H1 (cell line): ENCODE measurements around the gene BRSK2. TPM values are rescaled to one million over a fixed set of nuclear protein-coding genes. Genes with fewer than 3 reads are reported as not detected.

Experiments
- CTCF ChIA-PET: fragments of 300-600 bp; sonication (Branson Sonifier 250); formaldehyde crosslinking; loops from one replicate; lab custom pipeline; 2021; ENCODE audit not compliant: partially characterized antibody; lab: Charles Lee
- POLR2A ChIA-PET: fragments of 300-600 bp; sonication (Branson Sonifier 250); formaldehyde crosslinking; loops from one replicate; lab custom pipeline; 2021; ENCODE audit warnings: inconsistent platforms; ENCODE audit not compliant: partially characterized antibody; lab: Charles Lee
- DNase-seq, 2 experiments: peaks; one replicate each; pipeline versions ENCODE4 v3.0.0 to v3.0.0-alpha.2; 2010 to 2022; ENCODE audit warnings: low spot score in 2 of 2, low read depth in 1 of 2, mixed read lengths in 1 of 2
- FAIRE-seq: peaks from 2 replicates; lab custom pipeline; 2011; peaks lifted over from hg19 to GRCh38; lab: Jason Lieb, UNC
- H2AFZ ChIP-seq: 2 replicates; pipeline ENCODE4 v1.8.1; 2012; ENCODE audit warnings: low read length, inconsistent platforms
- H2AK5ac ChIP-seq: 2 replicates; pipeline ENCODE4 v1.6.1; 2013; ENCODE audit warnings: low read depth, low read length
- H2BK120ac ChIP-seq: replicated peaks from 2 replicates; pipeline ENCODE3; 2013; ENCODE audit warnings: low read depth, low read length, inconsistent platforms
- H2BK12ac ChIP-seq: 2 replicates; pipeline ENCODE4 v1.6.1; 2013; ENCODE audit warnings: low read depth, low read length
- H2BK15ac ChIP-seq: 2 replicates; pipeline ENCODE4 v1.6.1; 2013; ENCODE audit warnings: low read length
- H2BK20ac ChIP-seq: 2 replicates; pipeline ENCODE4 v1.6.1; 2013; ENCODE audit warnings: low read length
- H2BK5ac ChIP-seq: 2 replicates; pipeline ENCODE4 v1.6.1; 2013; ENCODE audit warnings: low read depth, low read length
- H3K14ac ChIP-seq: 2 replicates; pipeline ENCODE4 v1.6.1; 2013; ENCODE audit warnings: inconsistent platforms; ENCODE audit not compliant: insufficient read length
- H3K18ac ChIP-seq: 2 replicates; pipeline ENCODE4 v1.6.1; 2013; ENCODE audit warnings: low read length; ENCODE audit errors: extremely low read depth
- H3K23ac ChIP-seq: 2 replicates; pipeline ENCODE4 v1.6.1; 2013; ENCODE audit warnings: inconsistent platforms; ENCODE audit not compliant: insufficient read length
- H3K23me2 ChIP-seq: 2 replicates; pipeline ENCODE4 v1.6.1; 2013; ENCODE audit warnings: low read depth, low read length
- H3K27ac ChIP-seq: 2 replicates; pipeline ENCODE4 v1.6.1; 2011; ENCODE audit warnings: low read depth, low read length, inconsistent platforms
- H3K27me3 ChIP-seq, 4 experiments: replicated peaks in 1 of 4; 1 replicate in 1 of 4; 2 replicates in 3 of 4; pipeline versions ENCODE4 v1.6.1 to v1.8.1; 2011 to 2013; ENCODE audit warnings: low read length in 3 of 4, mild to moderate bottlenecking in 3 of 4, inconsistent platforms in 2 of 4, mixed read lengths in 2 of 4, moderate library complexity in 1 of 4; ENCODE audit not compliant: control insufficient read depth in 3 of 4, insufficient read depth in 3 of 4; ENCODE audit errors: extremely low read depth in 1 of 4
- H3K36me3 ChIP-seq, 4 experiments: 2 replicates each; pipeline versions ENCODE4 v1.6.1 to v1.8.1; 2011 to 2013; ENCODE audit warnings: mild to moderate bottlenecking in 4 of 4, low read length in 3 of 4, moderate library complexity in 2 of 4, control low read depth in 1 of 4, inconsistent platforms in 1 of 4; ENCODE audit not compliant: insufficient read depth in 4 of 4, control insufficient read depth in 2 of 4
- H3K4ac ChIP-seq: replicated peaks from 2 replicates; pipeline ENCODE3; 2013; ENCODE audit warnings: low read length, low read depth, mixed read lengths, inconsistent platforms; ENCODE audit not compliant: insufficient read length
- H3K4me1 ChIP-seq, 4 experiments: replicated peaks in 1 of 4; 1 replicate in 1 of 4; 2 replicates in 3 of 4; pipeline versions ENCODE4 v1.6.1 to v1.8.1; 2011 to 2013; ENCODE audit warnings: low read length in 3 of 4, inconsistent platforms in 2 of 4, mixed read lengths in 1 of 4; ENCODE audit not compliant: insufficient read depth in 4 of 4, control insufficient read depth in 3 of 4
- H3K4me2 ChIP-seq, 2 experiments: 2 replicates each; pipeline versions ENCODE4 v1.6.1 to v1.8.1; 2011 to 2013; ENCODE audit warnings: low read depth in 2 of 2, low read length in 2 of 2, control low read depth in 1 of 2, inconsistent platforms in 1 of 2, mild to moderate bottlenecking in 1 of 2; ENCODE audit not compliant: insufficient read depth in 1 of 2
- H3K4me3 ChIP-seq, 4 experiments: fragments of 200-600, 300-600 bp in 1 of 4; sonication (generic), shearing (Covaris generic), sonication (Bioruptor Twin) in 1 of 4; 2 replicates each; pipeline versions ENCODE4 v1.5.1 to v1.8.1; 2011 to 2016; ENCODE audit warnings: low read length in 4 of 4, low read depth in 3 of 4, control low read depth in 2 of 4, inconsistent platforms in 2 of 4, mild to moderate bottlenecking in 2 of 4, mixed read lengths in 1 of 4, moderate library complexity in 1 of 4; ENCODE audit not compliant: insufficient read depth in 2 of 4; ENCODE audit errors: extremely low read depth in 1 of 4
- H3K56ac ChIP-seq: replicated peaks from 2 replicates; pipeline ENCODE3; 2013; ENCODE audit warnings: low read depth, mild to moderate bottlenecking, mixed read lengths, low read length, inconsistent platforms; ENCODE audit not compliant: insufficient read length
- H3K79me1 ChIP-seq: 2 replicates; pipeline ENCODE4 v1.6.1; 2013; ENCODE audit warnings: low read depth, low read length, control low read depth
- H3K79me2 ChIP-seq, 2 experiments: 2 replicates each; pipeline versions ENCODE4 v1.6.1 to v1.8.1; 2012 to 2013; ENCODE audit warnings: low read length in 2 of 2, mild to moderate bottlenecking in 2 of 2, inconsistent platforms in 1 of 2; ENCODE audit not compliant: insufficient read depth in 2 of 2, control insufficient read depth in 1 of 2
- H3K9ac ChIP-seq, 4 experiments: replicated peaks in 1 of 4; 1 replicate in 1 of 4; 2 replicates in 3 of 4; pipeline versions ENCODE4 v1.6.1 to v1.8.1; 2011 to 2013; ENCODE audit warnings: low read depth in 3 of 4, low read length in 3 of 4, control low read depth in 2 of 4, mild to moderate bottlenecking in 2 of 4, moderate library complexity in 2 of 4, inconsistent platforms in 1 of 4; ENCODE audit errors: extremely low read depth in 1 of 4
- H3K9me3 ChIP-seq, 2 experiments: 2 replicates each; pipeline versions ENCODE4 v1.6.1 to v1.8.1; 2012 to 2013; ENCODE audit warnings: mild to moderate bottlenecking in 2 of 2, moderate library complexity in 2 of 2, control low read depth in 1 of 2, inconsistent platforms in 1 of 2, low read depth in 1 of 2, low read length in 1 of 2, mixed read lengths in 1 of 2; ENCODE audit not compliant: insufficient read depth in 2 of 2
- H4K20me1 ChIP-seq, 2 experiments: replicated peaks in 1 of 2; 2 replicates each; pipeline versions ENCODE3 to v1.8.1; 2011 to 2013; ENCODE audit warnings: inconsistent platforms in 2 of 2, low read length in 2 of 2, mild to moderate bottlenecking in 1 of 2; ENCODE audit not compliant: insufficient read depth in 2 of 2, control insufficient read depth in 1 of 2
- H4K5ac ChIP-seq: 2 replicates; pipeline ENCODE4 v1.6.1; 2013; ENCODE audit warnings: low read length, low read depth, mixed read lengths, inconsistent platforms; ENCODE audit not compliant: insufficient read length
- H4K8ac ChIP-seq: 2 replicates; pipeline ENCODE4 v1.8.0; 2013; ENCODE audit warnings: mild to moderate bottlenecking, moderate library complexity, low read length, inconsistent platforms; ENCODE audit not compliant: insufficient read depth; ENCODE audit errors: extremely low read depth
- H4K91ac ChIP-seq: replicated peaks from 2 replicates; pipeline ENCODE3; 2013; ENCODE audit warnings: low read length, mixed read lengths, inconsistent platforms; ENCODE audit not compliant: insufficient read length
- KDM4A ChIP-seq: IDR thresholded peaks from one replicate; pipeline ENCODE4 v1.7.1; 2012; ENCODE audit warnings: low read depth, mild to moderate bottlenecking, moderate library complexity, low read length, inconsistent platforms; ENCODE audit not compliant: severe bottlenecking
- MAX ChIP-seq: IDR thresholded peaks from 2 replicates; pipeline ENCODE4 v1.6.1; 2012; ENCODE audit warnings: inconsistent platforms
- NRF1 ChIP-seq: IDR thresholded peaks from 2 replicates; pipeline ENCODE4 v1.6.1; 2011; ENCODE audit warnings: mild to moderate bottlenecking, low read depth, low read length, improper control_type of control experiment
- SAP30 ChIP-seq: fragments of 300-600 bp; sonication (generic); IDR thresholded peaks from 2 replicates; pipeline ENCODE4 v1.7.1; 2012; ENCODE audit warnings: low read length, moderate library complexity, mild to moderate bottlenecking, inconsistent platforms; ENCODE audit not compliant: insufficient read depth, insufficient replicate concordance
- SUZ12 ChIP-seq: fragments of 200-600 bp; sonication (generic); IDR thresholded peaks from 2 replicates; pipeline ENCODE4 v1.6.1; 2012; ENCODE audit warnings: mild to moderate bottlenecking, inconsistent platforms, low read length, moderate library complexity, mixed read lengths
- TEAD4 ChIP-seq: IDR thresholded peaks from 2 replicates; pipeline ENCODE4 v1.6.1; 2012; ENCODE audit warnings: low read depth, low read length, inconsistent platforms, mixed read lengths
- WGBS, 2 experiments: shearing (Covaris generic) in 1 of 2; methylation state at CpG; one replicate each; pipeline versions ENCODE4 v1.1.6 to v1.1.7; 2013 to 2015; ENCODE audit warnings: low lambda C conversion rate in 2 of 2, mixed read lengths in 2 of 2, inconsistent platforms in 1 of 2, low coverage in 1 of 2, missing lambda C conversion rate in 1 of 2; ENCODE audit not compliant: insufficient replicate concordance in 2 of 2, insufficient coverage in 1 of 2, insufficient read length in 1 of 2; ENCODE audit errors: extremely low coverage in 1 of 2, missing lambda C conversion rate in 1 of 2; 5-methylcytosine and 5-hydroxymethylcytosine counted together
- polyA plus RNA-seq, 7 experiments: library from polyadenylated mRNA; depleted of rRNA in 3 of 7; stranded (reverse) in 5 of 7; unstranded in 2 of 7; fragments of >200 nt in 5 of 7; fragments of 200-250 nt in 2 of 7; gene quantifications; 1 replicate in 5 of 7; 2 replicates in 1 of 7; 4 replicates in 1 of 7; pipeline versions ENCODE4 v1.2.1 to v1.2.3, GENCODE V29; 2011 to 2013; ENCODE audit warnings: missing spikeins in 2 of 7, mixed read lengths in 2 of 7
- total RNA-seq: library from RNA; stranded (reverse); fragmentation: NEBNext Ultra II Directional; extraction: Animal tissue kit (Norgen Biotek cat#: 25700); gene quantifications from 2 replicates; pipeline ENCODE4 v1.2.1, GENCODE V29; 2021

BRSK2 gene
- total and polyA plus RNA-seq, 2 of the 8 experiments (the other 6 are each of a cell fraction or from before 2014, with no cell fraction given) = 17.3 to 27.1 TPM

- Histone ChIP-seq H3K27me3 (peaks cover 0 to 12% (median 7%) of the 10 kb centered on the region in 4 experiments; a peak in 4 of 7 replicates), H3K27ac (no peak overlapping the region), H2BK5ac (peak overlapping the region; percentile 73; the same call in 1 of the 2 replicates), H4K91ac (peak overlapping the region; percentile 93), H3K23me2 (peaks cover 16% of the 10 kb centered on the region; the same call in 1 of the 2 replicates), H4K5ac (peak overlapping the region; percentile 81), H2BK12ac (no peak overlapping the region; the same call in 1 of the 2 replicates), H4K8ac (peak overlapping the region; percentile 18), H3K4me2 (peak overlapping the region; percentile 88 to 94), H3K14ac (no peak overlapping the region), H3K23ac (no peak overlapping the region), H4K20me1 (peaks cover 9 to 15% of the 10 kb centered on the region in 2 experiments), H3K4ac (no peak overlapping the region), H2BK120ac (no peak overlapping the region), H3K9me3 (no peaks in the 10 kb centered on the region), H3K4me1 (peaks cover 0 to 15% (median 8%) of the 10 kb centered on the region in 4 experiments; a peak in 6 of 7 replicates), H2BK20ac (no peak overlapping the region), H3K18ac (peak overlapping the region; percentile 99), H2AFZ (no peak overlapping the region), H3K4me3 (peak overlapping the region; percentile 48 to 74 (median 58)), H3K9ac (peak overlapping the region in 2 of 4 experiments; percentile 42 to 49; a peak in 4 of 7 replicates), H2BK15ac (no peak overlapping the region), H3K79me1 (peaks cover 17% of the 10 kb centered on the region), H3K36me3 (no peaks in the 10 kb centered on the region), H3K56ac (peak overlapping the region; percentile 86), H2AK5ac (no peak overlapping the region), H3K79me2 (peaks cover 0 to 25% of the 10 kb centered on the region in 2 experiments; a peak in 2 of 4 replicates)
- ChIA-PET CTCF (interaction anchor here (1.0 to 1.3 kb wide), 7 partner anchors 13 to 126 kb away, joined by 3 to 7 read pairs (median 4); no protein-coding TSS in a partner anchor), POLR2A (interaction anchor here (2.4 kb wide), 1 partner anchor 38 kb away, joined by 13 read pairs; no protein-coding TSS in a partner anchor)
- no peak for FAIRE-seq
- TF ChIP-seq NRF1 (no peak), SUZ12 (peak; percentile 25; the same call in 1 of the 2 replicates), TEAD4 (no peak), MAX (0 out of 2 replicates have a peak, but pooled peaks have one; percentile 21), SAP30 (peak; percentile 15), KDM4A (peak; percentile 71)
- DNase-seq = peak in 1 of 2 experiments; percentile 62
- 5% methylated on average over 19 of the region's 22 CpGs; no CpG with 5 or more reads in 1 of the 2 experiments for WGBS, 2 experiments
Measured at GRCh38 chr11:1388763-1389102, 1.0 kb upstream of the BRSK2 start.
